GM18502 (cell line): ENCODE results near the gene RBMX.

ENCODE experiments used
- ATAC-seq: cut with Tn5 transposase; IDR thresholded peaks from one replicate; pipeline ENCODE4 v1.9.1; 2021; ENCODE audit warnings: mild to moderate bottlenecking; ENCODE audit not compliant: unreplicated experiment, poor library complexity

The RBMX gene

DNA sequence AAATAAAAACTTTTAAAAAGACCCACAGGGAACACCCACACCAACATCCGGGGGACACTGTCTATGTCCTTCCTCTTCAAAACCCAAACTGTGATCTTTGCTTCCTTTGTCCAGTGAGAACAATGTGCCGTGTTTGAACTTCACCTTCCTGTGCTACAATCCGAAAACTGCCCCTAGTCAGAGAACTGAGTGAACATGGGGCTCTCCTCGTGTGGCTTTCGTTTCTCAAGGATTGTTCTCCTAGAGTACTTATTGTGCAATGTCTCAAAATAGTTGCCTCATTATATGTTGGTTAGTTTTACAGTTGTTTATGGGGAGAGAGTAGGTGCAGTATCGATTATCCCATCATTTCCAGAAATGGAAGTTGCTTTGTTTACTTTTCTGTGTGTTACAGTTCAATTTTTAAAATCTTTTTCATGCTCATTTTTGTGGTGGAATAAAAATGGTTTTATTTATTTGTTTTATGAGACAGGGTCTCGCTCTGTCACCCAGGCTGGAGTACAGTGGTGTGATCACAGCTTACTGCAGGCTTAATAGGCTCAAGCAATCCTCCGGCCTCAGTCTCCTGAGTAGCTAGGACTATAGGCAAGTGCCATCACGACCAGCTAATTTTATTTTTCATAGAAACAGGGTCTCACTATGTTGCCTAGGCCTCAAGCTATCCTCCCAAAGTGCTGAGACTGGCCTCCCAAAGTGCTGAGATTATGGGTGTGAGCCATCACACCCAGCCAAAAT is 29.9 kb downstream of the RBMX start:
- no peak for ATAC-seq

DNA sequence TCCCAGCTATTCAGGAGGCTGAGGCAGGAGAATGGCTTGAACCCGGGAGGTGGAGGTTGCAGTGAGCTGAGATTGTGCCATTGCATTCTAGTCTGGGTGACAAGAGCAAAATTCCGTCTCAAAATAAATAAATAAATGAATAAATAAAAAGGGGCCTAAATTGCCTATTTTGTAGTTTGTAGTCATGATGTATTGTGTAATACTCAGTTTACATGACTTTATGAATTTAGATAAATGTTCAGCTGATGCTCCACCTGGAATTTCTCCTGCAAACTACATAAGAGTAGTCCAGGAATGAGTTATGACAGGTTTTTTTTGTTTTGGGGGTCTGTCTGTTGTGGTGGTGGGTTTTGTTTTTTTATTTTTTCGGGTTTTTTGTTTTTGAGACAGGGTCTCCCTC is 31.1 kb downstream of the RBMX start:
- ATAC-seq, result no peak

DNA sequence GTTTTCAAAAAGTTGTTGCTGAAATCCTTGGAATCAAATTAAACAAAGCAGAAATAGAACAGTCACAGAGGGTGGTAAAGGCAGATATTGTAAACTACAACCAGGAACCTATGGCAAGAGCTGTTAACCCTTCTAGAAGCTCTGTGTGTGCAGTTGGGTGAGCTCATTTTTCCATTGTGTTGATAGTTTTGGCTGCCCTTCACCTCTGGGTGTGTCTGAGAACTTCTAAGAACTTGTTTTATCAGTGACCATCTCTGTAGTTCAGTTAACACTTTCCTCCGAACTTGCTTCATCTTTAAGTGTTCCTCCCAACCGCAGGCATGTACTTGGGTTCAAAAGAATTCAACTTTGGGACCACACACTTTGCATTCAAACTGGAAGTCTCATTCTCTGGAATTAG is 32.7 kb downstream of the RBMX start:
- no peak for ATAC-seq

- ATAC-seq, result no peak
Observed at GRCh38 chrX:136839196-136839595, 41.3 kb downstream of the RBMX start.

- ATAC-seq, result no peak
Observed at GRCh38 chrX:136835761-136836160, 44.8 kb downstream of the RBMX start.

GRCh38 chrX:136829413-136829812 is 51.1 kb downstream of the RBMX start:
- no peak for ATAC-seq

GRCh38 chrX:136828830-136829229 is 51.7 kb downstream of the RBMX start:
- no peak for ATAC-seq

DNA sequence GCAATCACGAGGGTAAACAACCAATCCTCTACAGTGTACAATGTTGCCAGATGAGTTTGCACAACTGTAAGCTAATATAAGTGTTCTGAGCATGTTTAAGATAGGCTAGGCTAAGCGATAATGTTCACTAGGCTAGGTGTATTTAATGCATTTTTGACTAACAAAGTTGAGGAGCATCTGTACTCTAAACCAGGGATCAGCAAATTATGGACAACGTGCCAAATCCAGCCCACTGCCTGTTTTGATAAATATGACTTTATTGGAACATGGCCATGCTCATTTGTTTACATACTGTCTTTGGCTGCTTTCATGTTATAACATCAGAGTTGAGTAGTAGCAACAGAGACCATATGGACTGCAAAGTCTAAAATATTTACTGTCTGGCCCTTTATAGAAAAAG is 53.5 kb downstream of the RBMX start:
- no peak for ATAC-seq

DNA sequence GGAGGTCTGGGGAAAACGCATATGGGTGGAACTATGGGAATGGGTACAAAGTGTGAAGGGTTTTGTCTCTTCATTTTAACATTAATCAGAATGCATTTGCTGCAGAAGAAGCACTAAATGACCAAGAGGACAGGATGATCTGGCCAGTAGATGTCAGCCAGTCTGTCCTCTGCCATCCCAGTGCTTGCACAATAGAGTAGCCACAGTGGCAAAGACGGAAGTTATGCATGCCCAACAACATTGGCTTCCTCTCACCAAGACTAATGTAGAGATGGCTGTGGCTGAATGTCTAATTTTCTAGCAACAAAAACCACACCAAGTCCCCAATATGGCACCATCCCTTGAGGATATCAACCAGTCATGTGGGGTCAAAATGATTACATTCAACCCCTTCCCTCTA is 54.8 kb downstream of the RBMX start:
- no peak for ATAC-seq
